ENCODE results near the gene DNM1.

The DNM1 gene

GRCh38 chr9:128193469-128194096, 9.6 kb upstream of the DNM1 start:
- TF ChIP-seq CTCF (conservative IDR thresholded peaks at IDR 0.05; ENCODE audit: low read length), result no peak
- no peak overlapping the region for H3K4me3 ChIP-seq (ENCODE audit: low read length)
- no peak for DNase-seq (ENCODE audit: low read depth)

GRCh38 chr9:128201441-128202369, 1.5 kb upstream of the DNM1 start:
- no peak overlapping the region for H3K4me3 ChIP-seq (ENCODE audit: low read length)
- TF ChIP-seq CTCF (conservative IDR thresholded peaks at IDR 0.05; ENCODE audit: low read length), result no peak
- DNase-seq (ENCODE audit: low read depth), result no peak

GRCh38 chr9:128202648-128203023, 543 bp upstream of the DNM1 start:
- TF ChIP-seq CTCF (conservative IDR thresholded peaks at IDR 0.05; ENCODE audit: low read length), result no peak
- no peak for DNase-seq (ENCODE audit: low read depth)
- H3K4me3 ChIP-seq (ENCODE audit: low read length), result peak overlapping the region; percentile 38

GRCh38 chr9:128203707-128204551, 750 bp downstream of the DNM1 start:
- peak overlapping the region; percentile 80 for H3K4me3 ChIP-seq (ENCODE audit: low read length)
- DNase-seq (ENCODE audit: low read depth), result peak; percentile 49
- no peak for TF ChIP-seq CTCF (conservative IDR thresholded peaks at IDR 0.05; ENCODE audit: low read length)

GRCh38 chr9:128204858-128205257, 1.7 kb downstream of the DNM1 start:
- no peak for DNase-seq (ENCODE audit: low read depth)
- no peak for TF ChIP-seq CTCF (conservative IDR thresholded peaks at IDR 0.05; ENCODE audit: low read length)
- peak overlapping the region; percentile 80 for H3K4me3 ChIP-seq (ENCODE audit: low read length)

GRCh38 chr9:128205296-128205944, 2.2 kb downstream of the DNM1 start:
- TF ChIP-seq CTCF (conservative IDR thresholded peaks at IDR 0.05; ENCODE audit: low read length), result no peak
- H3K4me3 ChIP-seq (ENCODE audit: low read length), result peak overlapping the region; percentile 80
- no peak for DNase-seq (ENCODE audit: low read depth)

Data from AG10803 (cell line).